HG02623 (cell line): ENCODE data around the gene EDAR.

Experiments used
- ATAC-seq: cut with Tn5 transposase; IDR thresholded peaks from one replicate; pipeline ENCODE4 v1.9.1; 2021; ENCODE audit warnings: moderate library complexity; ENCODE audit not compliant: unreplicated experiment

The EDAR gene

GRCh38 chr2:108926561-108927380, 62.2 kb downstream of the EDAR start:
- ATAC-seq: no peak

DNA sequence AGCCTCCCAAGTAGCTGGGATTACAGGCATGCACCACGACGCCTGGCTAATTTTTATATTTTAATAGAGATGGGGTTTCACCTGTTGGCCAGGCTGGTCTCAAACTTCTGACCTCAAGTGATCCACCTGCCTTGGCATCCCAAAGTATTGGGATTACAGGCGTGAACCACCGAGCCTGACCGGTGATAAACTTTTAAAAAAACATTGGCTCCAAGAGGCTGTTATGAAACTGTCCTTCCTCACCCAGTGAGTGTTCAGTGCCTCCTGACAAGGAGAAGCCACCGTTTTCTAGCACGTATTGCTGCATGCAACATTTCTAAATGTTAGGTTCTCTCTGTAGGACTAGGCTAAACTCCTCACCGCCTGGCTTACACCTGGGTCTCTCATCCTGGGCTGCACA, 63.3 kb downstream of the EDAR start:
- ATAC-seq: no peak

GRCh38 chr2:108925286-108925685, 63.7 kb downstream of the EDAR start:
- ATAC-seq: no peak

- ATAC-seq: no peak
Measured at GRCh38 chr2:108924580-108925251, 64.3 kb downstream of the EDAR start.

DNA sequence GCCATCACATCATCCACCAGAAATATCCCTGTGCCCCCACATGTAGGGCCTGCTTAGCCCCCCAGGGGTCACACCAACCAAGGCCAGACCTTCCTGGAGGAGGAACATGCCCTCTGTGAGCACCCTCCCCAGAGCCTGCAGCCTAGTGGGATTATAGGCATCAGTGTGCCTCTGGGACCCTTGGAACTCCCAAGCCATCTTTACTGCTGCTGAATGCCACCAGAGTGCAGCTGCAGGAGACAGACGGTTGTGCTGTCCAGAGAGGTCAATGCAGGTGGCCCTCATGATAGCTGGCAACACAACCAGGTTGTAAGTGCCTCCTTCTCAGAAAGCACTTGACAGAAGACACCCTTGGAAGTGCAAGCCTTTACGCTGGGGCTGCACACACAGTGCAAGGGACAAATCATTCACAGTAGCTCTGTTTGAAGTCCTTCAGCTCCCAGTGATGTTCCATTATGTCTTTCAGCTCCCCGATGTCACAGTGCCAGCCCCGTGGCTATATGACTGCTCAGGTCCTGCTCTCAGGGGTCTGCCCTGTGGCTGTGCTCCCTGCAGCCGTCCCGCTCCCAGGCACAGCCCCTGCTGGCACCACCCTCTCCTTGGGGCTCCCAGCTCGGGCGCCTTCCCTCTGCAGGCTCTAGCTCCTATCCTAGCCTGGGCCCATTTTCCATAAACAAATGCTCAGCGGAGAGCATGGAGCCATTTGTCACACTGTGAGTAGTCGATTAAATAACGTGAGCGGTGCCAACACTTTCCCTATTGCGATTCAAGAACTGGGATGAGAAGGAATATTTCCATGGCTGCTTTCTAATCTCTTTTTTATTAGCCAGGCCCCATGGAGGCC, 65.1 kb downstream of the EDAR start:
- no peak for ATAC-seq

GRCh38 chr2:108923019-108923700, 65.9 kb downstream of the EDAR start:
- ATAC-seq: no peak

GRCh38 chr2:108922141-108922915, 66.7 kb downstream of the EDAR start:
- no peak for ATAC-seq

DNA sequence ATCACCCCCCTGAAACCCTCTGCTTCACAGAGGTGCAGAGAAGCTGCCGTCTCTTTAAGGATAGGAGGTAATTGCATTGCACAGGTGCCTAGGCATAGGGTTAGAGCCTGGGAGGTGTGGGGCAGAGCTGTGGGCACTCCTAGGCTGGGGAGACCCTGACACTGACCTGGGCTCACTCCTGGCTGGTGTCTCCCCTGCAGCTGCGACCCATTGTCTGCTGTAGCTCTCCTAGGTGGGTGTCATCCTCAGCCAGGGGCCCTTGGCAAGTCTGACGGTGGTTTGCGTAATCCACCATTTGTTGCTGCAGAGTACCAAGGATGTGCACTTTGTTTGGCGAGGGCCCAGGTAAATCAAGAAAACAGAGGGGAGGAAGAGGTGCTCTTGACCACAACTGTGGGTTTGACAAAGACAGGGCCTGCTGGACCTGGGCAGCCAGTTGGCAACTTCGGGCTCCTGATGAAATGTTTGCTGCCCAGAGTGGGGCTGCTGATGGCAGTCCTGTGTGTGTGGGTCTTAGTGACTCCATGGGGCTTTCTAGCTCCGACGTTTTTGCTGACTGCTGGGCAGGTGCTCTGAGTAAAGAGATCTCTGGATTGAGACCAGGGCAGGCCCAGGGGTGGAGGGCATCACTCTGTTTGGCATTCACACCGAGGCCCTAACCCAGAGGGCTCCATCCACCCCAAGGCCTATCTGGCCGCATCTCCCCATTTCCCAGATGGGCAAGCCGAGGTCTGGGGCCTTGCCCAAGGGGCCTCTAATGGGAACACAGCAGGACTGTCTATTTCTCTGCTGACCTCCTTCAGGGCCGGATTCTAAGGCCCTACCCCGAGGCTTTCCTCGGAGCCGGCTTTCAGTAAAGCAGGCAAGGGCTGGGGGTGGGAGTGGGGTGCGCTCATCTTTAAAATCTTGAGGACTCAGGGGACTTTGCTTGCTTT, 67.7 kb downstream of the EDAR start:
- ATAC-seq: no peak

DNA sequence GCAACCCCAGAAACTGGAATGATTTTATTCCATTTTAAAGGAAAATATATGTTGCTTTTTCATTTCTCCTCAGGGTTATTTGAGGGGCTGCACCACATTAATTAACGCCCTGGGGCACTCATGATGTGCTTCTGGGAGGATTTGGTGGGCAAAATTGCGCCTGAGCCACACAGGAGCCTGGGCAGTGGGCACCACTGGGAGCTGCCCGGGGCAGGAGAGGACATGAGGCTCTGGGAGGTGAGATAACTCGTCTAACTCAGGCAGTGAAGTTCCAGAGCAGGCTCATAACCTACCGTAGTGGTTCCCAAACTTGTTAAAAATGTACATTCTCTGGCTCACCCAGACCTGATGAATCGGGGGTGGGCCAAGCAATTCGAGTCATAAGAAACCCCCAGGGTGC, 68.3 kb downstream of the EDAR start:
- ATAC-seq: no peak

GRCh38 chr2:108919571-108920373, 69.2 kb downstream of the EDAR start:
- no peak for ATAC-seq

GRCh38 chr2:108918941-108919341, 70.1 kb downstream of the EDAR start:
- no peak for ATAC-seq

- ATAC-seq: no peak
Measured at GRCh38 chr2:108918156-108918874, 70.7 kb downstream of the EDAR start.

DNA sequence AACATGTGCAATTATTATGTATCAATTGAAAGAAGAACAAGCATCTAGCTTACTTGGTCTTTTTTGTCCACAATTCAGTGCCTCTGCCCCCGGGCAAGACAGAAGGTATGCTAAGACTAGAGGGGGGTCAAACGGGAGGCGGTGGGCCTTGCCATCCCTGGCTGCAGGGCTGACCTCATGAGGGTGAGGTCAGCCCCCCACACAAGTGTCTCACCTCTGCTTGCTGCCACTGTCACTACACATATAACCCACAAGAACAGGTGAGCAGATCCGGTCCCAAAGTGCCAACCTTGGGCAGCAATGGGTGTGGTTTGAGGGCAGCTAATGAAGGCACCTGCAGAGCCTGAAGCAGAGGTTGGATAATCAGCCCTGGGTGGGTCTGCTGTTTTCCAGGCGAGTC, 71.5 kb downstream of the EDAR start:
- ATAC-seq: no peak

DNA sequence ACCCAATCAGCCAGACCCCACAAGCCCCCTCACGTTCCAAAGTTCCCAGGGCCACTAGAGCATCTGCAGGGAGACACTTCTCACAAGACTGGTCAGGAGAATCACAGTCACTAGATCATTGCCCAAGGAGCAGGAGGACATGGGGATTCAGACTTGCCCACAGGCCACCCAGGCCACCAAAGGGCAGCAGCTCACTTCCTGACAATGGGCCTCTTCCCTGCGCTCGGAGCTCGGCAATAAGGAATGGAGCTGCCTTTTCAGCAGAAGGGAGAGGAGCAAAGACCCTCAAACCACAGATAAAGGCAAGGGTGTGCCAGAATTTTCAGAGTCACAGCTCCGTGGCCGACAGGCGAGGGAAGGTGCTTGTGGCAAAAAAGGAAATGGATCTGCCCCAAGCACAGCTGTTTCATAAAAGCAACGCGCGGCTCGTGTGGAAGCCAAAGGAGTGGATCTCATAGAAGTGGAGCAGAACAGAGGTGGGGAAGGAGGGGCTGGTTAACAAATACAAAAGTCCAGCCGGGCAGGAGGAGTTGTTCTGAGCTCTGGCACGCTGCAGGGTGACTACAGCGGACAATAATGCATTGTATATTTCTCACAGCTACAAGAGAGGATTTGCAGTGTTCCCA, 72.1 kb downstream of the EDAR start:
- no peak for ATAC-seq

DNA sequence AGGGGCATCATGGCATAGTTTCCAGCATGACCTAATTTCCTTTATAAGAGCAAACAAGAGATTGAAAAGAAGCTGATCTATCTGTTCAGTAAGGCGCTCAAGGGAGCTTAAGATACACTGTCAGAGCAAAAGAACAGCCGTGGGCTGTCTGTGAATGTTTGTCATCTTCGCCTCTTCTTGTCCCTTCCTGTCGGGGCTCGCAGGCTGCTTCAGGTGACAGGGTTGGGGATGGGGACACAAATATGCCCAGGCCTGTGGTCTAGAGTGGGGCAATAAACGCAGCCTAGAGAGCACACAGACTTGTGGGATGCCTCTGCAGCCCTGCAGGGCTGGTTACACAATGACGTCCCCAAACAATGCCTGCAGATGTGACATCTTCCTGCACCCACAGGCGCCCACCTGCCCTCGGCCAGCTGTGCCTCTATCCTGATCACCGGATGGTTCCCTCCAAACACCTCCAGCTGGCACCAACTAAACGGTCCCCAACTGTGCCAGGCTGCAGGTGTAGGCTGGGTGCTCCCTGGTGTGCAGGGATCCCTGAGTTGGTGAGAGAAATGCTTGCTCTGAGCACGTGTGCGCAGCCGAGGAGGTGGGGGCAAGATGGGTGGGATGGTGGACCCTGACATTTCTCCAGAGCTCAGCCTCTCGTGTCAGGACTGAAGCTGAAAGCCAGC, 72.8 kb downstream of the EDAR start:
- no peak for ATAC-seq

DNA sequence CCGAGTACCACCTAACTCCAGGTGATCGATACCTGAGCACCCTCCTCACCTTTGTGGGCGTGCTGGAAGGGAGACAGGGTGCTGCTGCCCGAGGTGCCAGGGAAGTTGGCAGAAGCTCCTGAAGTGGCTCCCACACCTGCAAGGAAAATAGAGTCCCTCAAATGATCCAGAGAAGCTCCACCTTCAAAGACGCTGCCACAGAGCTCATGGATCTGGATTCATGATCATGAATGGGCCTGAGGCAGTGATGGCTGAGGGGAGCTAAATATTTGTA, 76.5 kb downstream of the EDAR start:
- no peak for ATAC-seq
